IPS DF 6.9 (cell line): ENCODE measurements around the gene KLHL24.
"Not testable (repeated sequence)": the region's sequence is repeated elsewhere in the genome, so short reads cannot be mapped to it uniquely, and the experiment has no call there.

Experiments used
- DNase-seq: peaks from one replicate; pipeline ENCODE4 v3.0.0-alpha.2; 2013; ENCODE audit warnings: low read depth, low spot score
- H3K27ac ChIP-seq: one replicate; pipeline ENCODE4 v1.5.1; 2013; ENCODE audit warnings: low read length, control low read depth
- H3K27me3 ChIP-seq: 2 replicates; pipeline ENCODE4 v1.6.1; 2013; ENCODE audit warnings: mild to moderate bottlenecking, low read length; ENCODE audit not compliant: control insufficient read depth, insufficient read depth
- H3K36me3 ChIP-seq: 2 replicates; pipeline ENCODE4 v1.6.1; 2013; ENCODE audit warnings: low read length; ENCODE audit not compliant: control insufficient read depth, insufficient read depth
- H3K4me1 ChIP-seq: 2 replicates; pipeline ENCODE4 v1.6.1; 2013; ENCODE audit warnings: low read length; ENCODE audit not compliant: control insufficient read depth, insufficient read depth
- H3K4me3 ChIP-seq: 2 replicates; pipeline ENCODE4 v1.5.1; 2013; ENCODE audit warnings: mild to moderate bottlenecking, low read length
- H3K9me3 ChIP-seq: 2 replicates; pipeline ENCODE4 v1.6.1; 2013; ENCODE audit warnings: low read length, inconsistent platforms; ENCODE audit not compliant: control insufficient read depth, insufficient read depth
- WGBS: extraction: QIAGEN DNeasy Blood & Tissue Kit; methylation state at CpG from one replicate; pipeline ENCODE4 v1.1.7; 2013; ENCODE audit warnings: mixed read lengths, missing lambda C conversion rate; ENCODE audit not compliant: insufficient read length, insufficient coverage; 5-methylcytosine and 5-hydroxymethylcytosine counted together

The KLHL24 gene

GRCh38 chr3:183634707-183635106 is 716 bp upstream of the KLHL24 start:
- Histone ChIP-seq H3K36me3 (no peaks in the 10 kb centered on the region), H3K9me3 (no peaks in the 10 kb centered on the region), H3K4me1 (no peaks in the 10 kb centered on the region), H3K27me3 (no peaks in the 10 kb centered on the region), H3K4me3 (no peak overlapping the region), H3K27ac (no peak overlapping the region)
- no CpG with 5 or more reads among the region's 16 CpGs for WGBS
- no peak for DNase-seq

GRCh38 chr3:183635107-183635430 is 354 bp upstream of the KLHL24 start:
- no CpG with 5 or more reads among the region's 9 CpGs for WGBS
- H3K27me3 ChIP-seq, result no peaks in the 10 kb centered on the region
- no peaks in the 10 kb centered on the region for H3K9me3 ChIP-seq
- DNase-seq, result no peak
- H3K27ac ChIP-seq, result no peak overlapping the region
- H3K4me3 ChIP-seq, result peak overlapping the region; percentile 84; the same call in 1 of the 2 replicates
- no peaks in the 10 kb centered on the region for H3K4me1 ChIP-seq
- no peaks in the 10 kb centered on the region for H3K36me3 ChIP-seq

GRCh38 chr3:183636221-183637105 is 1.0 kb downstream of the KLHL24 start:
- H3K4me1 ChIP-seq, result no peaks in the 10 kb centered on the region
- no peak overlapping the region for H3K27ac ChIP-seq
- WGBS, result no CpG with 5 or more reads among the region's 84 CpGs

GRCh38 chr3:183637106-183637486 is 1.7 kb downstream of the KLHL24 start:
- peak overlapping the region; percentile 84; the same call in 1 of the 2 replicates for H3K4me3 ChIP-seq
- no peaks in the 10 kb centered on the region for H3K27me3 ChIP-seq
- H3K36me3 ChIP-seq, result no peaks in the 10 kb centered on the region
- WGBS, result no CpG with 5 or more reads among the region's 6 CpGs
- DNase-seq, result no peak
- H3K27ac ChIP-seq, result no peak overlapping the region
- no peaks in the 10 kb centered on the region for H3K9me3 ChIP-seq
- no peaks in the 10 kb centered on the region for H3K4me1 ChIP-seq

More at GRCh38 chr3:183636221-183637105, 1.0 kb downstream of the KLHL24 start:
- Histone ChIP-seq H3K9me3 (no peaks in the 10 kb centered on the region), H3K27me3 (no peaks in the 10 kb centered on the region), H3K36me3 (no peaks in the 10 kb centered on the region), H3K4me3 (peak overlapping the region; percentile 84; the same call in 1 of the 2 replicates)
- peak; percentile 86 for DNase-seq

GRCh38 chr3:183637633-183638032 is 2.2 kb downstream of the KLHL24 start:
- H3K27ac ChIP-seq, H3K4me3 ChIP-seq, H3K9me3 ChIP-seq, H3K27me3 ChIP-seq, H3K36me3 ChIP-seq, H3K4me1 ChIP-seq, DNase-seq: not testable (repeated sequence)
- no CpG with 5 or more reads among the region's 14 CpGs for WGBS

GRCh38 chr3:183638101-183638852 is 2.9 kb downstream of the KLHL24 start:
- 100% methylated on average over 1 of the region's 6 CpGs for WGBS
- Histone ChIP-seq H3K4me1 (no peaks in the 10 kb centered on the region), H3K27ac (no peak overlapping the region), H3K27me3 (no peaks in the 10 kb centered on the region), H3K9me3 (no peaks in the 10 kb centered on the region), H3K4me3 (no peak overlapping the region), H3K36me3 (no peaks in the 10 kb centered on the region)
- no peak for DNase-seq

- H3K36me3 ChIP-seq, H3K27me3 ChIP-seq, DNase-seq, H3K4me1 ChIP-seq, H3K4me3 ChIP-seq, H3K9me3 ChIP-seq, H3K27ac ChIP-seq: not testable (repeated sequence)
- WGBS, result no CpG with 5 or more reads among the region's 11 CpGs
Observed at GRCh38 chr3:183640635-183641034, 5.2 kb downstream of the KLHL24 start.

GRCh38 chr3:183641882-183642281 is 6.5 kb downstream of the KLHL24 start:
- no peaks in the 10 kb centered on the region for H3K27me3 ChIP-seq
- no peak overlapping the region for H3K27ac ChIP-seq
- H3K4me1 ChIP-seq, result no peaks in the 10 kb centered on the region
- no CpG with 5 or more reads among the region's 2 CpGs for WGBS
- DNase-seq, result no peak
- no peak overlapping the region for H3K4me3 ChIP-seq
- H3K36me3 ChIP-seq, result no peaks in the 10 kb centered on the region
- no peaks in the 10 kb centered on the region for H3K9me3 ChIP-seq

- WGBS, result no CpG with 5 or more reads among the region's 1 CpG
- H3K36me3 ChIP-seq, result no peaks in the 10 kb centered on the region
- no peak overlapping the region for H3K4me3 ChIP-seq
- no peaks in the 10 kb centered on the region for H3K27me3 ChIP-seq
- H3K4me1 ChIP-seq, result no peaks in the 10 kb centered on the region
- no peak overlapping the region for H3K27ac ChIP-seq
- no peak for DNase-seq
- no peaks in the 10 kb centered on the region for H3K9me3 ChIP-seq
Observed at GRCh38 chr3:183644244-183644643, 8.8 kb downstream of the KLHL24 start.

- no CpG with 5 or more reads among the region's 2 CpGs for WGBS
- no peaks in the 10 kb centered on the region for H3K27me3 ChIP-seq
- H3K4me3 ChIP-seq, result no peak overlapping the region
- H3K27ac ChIP-seq, result no peak overlapping the region
- no peak for DNase-seq
- no peaks in the 10 kb centered on the region for H3K4me1 ChIP-seq
- H3K36me3 ChIP-seq, result no peaks in the 10 kb centered on the region
- no peaks in the 10 kb centered on the region for H3K9me3 ChIP-seq
Observed at GRCh38 chr3:183645254-183645653, 9.8 kb downstream of the KLHL24 start.
